GM18511 (cell line): ENCODE results near the gene ITLN1.

Experiments
- ATAC-seq: cut with Tn5 transposase; IDR thresholded peaks from one replicate; pipeline ENCODE4 v1.9.1; 2021; ENCODE audit warnings: mild to moderate bottlenecking, moderate library complexity; ENCODE audit not compliant: unreplicated experiment

The ITLN1 gene

GRCh38 chr1:160826546-160826945 is 58.4 kb downstream of the ITLN1 start:
- no peak for ATAC-seq
